GM18867 (cell line): ENCODE measurements around the gene ALOXE3.
"Not testable (repeated sequence)": the region's sequence is repeated elsewhere in the genome, so short reads cannot be mapped to it uniquely, and the experiment has no call there.

Experiments used
- ATAC-seq: cut with Tn5 transposase; IDR thresholded peaks from one replicate; pipeline ENCODE4 v1.9.1; 2021; ENCODE audit warnings: mild to moderate bottlenecking, moderate library complexity; ENCODE audit not compliant: unreplicated experiment

ALOXE3 gene

GRCh38 chr17:8100763-8101162 is 17.6 kb downstream of the ALOXE3 start:
- no peak for ATAC-seq

- no peak for ATAC-seq
Observed at GRCh38 chr17:8100111-8100510, 18.2 kb downstream of the ALOXE3 start.

GRCh38 chr17:8096541-8096940 is 21.8 kb downstream of the ALOXE3 start:
- ATAC-seq = no peak

- no peak for ATAC-seq
Observed at GRCh38 chr17:8095361-8095760, 23.0 kb downstream of the ALOXE3 start.

GRCh38 chr17:8091033-8091687 is 27.2 kb downstream of the ALOXE3 start:
- no peak for ATAC-seq

GRCh38 chr17:8089728-8090127 is 28.6 kb downstream of the ALOXE3 start:
- no peak for ATAC-seq

- no peak for ATAC-seq
Observed at GRCh38 chr17:8087952-8088230, 30.4 kb downstream of the ALOXE3 start.

- ATAC-seq = no peak
Observed at GRCh38 chr17:8087075-8087951, 31.0 kb downstream of the ALOXE3 start, which contains the start of gene ALOX12B. ALOX12B (minus strand) TSS chr17:8087716; CDS start chr17:8087442, 274 bp downstream.

- ATAC-seq = no peak
Observed at GRCh38 chr17:8084250-8084649, 34.1 kb downstream of the ALOXE3 start.

GRCh38 chr17:8082292-8082691 is 36.0 kb downstream of the ALOXE3 start:
- ATAC-seq = no peak

- no peak for ATAC-seq
Observed at GRCh38 chr17:8081876-8082275, 36.4 kb downstream of the ALOXE3 start.

- ATAC-seq = no peak
Observed at GRCh38 chr17:8080799-8081219, 37.5 kb downstream of the ALOXE3 start.

GRCh38 chr17:8080208-8080798 is 38.0 kb downstream of the ALOXE3 start:
- no peak for ATAC-seq

- peak; percentile 68 for ATAC-seq
Observed at GRCh38 chr17:8079291-8080207, 38.8 kb downstream of the ALOXE3 start.

- not testable (repeated sequence) for ATAC-seq
Observed at GRCh38 chr17:8077939-8078338, 40.4 kb downstream of the ALOXE3 start.

GRCh38 chr17:8076502-8077266 is 41.6 kb downstream of the ALOXE3 start:
- ATAC-seq = no peak

- ATAC-seq = no peak
Observed at GRCh38 chr17:8075574-8076342, 42.6 kb downstream of the ALOXE3 start.

- ATAC-seq = no peak
Observed at GRCh38 chr17:8075081-8075480, 43.2 kb downstream of the ALOXE3 start.

- ATAC-seq = no peak
Observed at GRCh38 chr17:8074554-8074953, 43.8 kb downstream of the ALOXE3 start.
